ENCODE measurements around the gene SPAST. TPM values are rescaled to one million over a fixed set of nuclear protein-coding genes. Genes with fewer than 3 reads are reported as not detected.

The SPAST gene
- total and polyA plus RNA-seq, 2 of the 13 experiments (the other 11 are each of a cell fraction or from before 2014, with no cell fraction given): 11.5 to 40.4 TPM

DNA sequence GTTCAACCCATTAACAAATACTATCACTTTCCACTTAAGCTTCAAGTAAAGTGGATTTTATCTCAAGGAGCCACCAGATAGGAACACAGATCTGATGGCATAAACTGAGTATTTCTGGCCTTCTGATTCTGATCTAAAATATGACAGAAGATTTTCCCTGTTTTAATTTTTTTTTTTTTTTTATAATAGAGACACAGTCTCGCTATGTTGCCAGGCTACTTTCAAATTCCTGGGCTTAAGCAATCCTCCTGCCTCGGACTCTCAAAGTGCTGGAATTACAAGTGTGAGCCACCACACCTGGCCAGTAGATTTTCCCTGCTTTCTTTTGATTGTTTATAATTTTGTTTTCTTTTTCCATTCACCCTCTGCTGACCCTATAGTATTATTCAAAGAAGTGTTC, 65.7 kb downstream of the SPAST start (continued):
- TF ChIP-seq GATAD2A (CRISPR knock-in tag; IDR thresholded peaks at IDR 0.05): no peak
- TF ChIP-seq GTF3A (CRISPR knock-in tag; conservative IDR thresholded peaks at IDR 0.05): no peak
- no peak for TF ChIP-seq REXO4 (CRISPR knock-in tag; IDR thresholded peaks at IDR 0.05; ENCODE audit: borderline replicate concordance)
- TF ChIP-seq, protein P1, sequence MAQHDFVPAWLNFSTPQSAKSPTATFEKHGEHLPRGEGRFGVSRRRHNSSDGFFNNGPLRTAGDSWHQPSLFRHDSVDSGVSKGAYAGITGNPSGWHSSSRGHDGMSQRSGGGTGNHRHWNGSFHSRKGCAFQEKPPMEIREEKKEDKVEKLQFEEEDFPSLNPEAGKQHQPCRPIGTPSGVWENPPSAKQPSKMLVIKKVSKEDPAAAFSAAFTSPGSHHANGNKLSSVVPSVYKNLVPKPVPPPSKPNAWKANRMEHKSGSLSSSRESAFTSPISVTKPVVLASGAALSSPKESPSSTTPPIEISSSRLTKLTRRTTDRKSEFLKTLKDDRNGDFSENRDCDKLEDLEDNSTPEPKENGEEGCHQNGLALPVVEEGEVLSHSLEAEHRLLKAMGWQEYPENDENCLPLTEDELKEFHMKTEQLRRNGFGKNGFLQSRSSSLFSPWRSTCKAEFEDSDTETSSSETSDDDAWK (CRISPR knock-in tag; IDR thresholded peaks at IDR 0.05): no peak
- TF ChIP-seq, protein P2, sequence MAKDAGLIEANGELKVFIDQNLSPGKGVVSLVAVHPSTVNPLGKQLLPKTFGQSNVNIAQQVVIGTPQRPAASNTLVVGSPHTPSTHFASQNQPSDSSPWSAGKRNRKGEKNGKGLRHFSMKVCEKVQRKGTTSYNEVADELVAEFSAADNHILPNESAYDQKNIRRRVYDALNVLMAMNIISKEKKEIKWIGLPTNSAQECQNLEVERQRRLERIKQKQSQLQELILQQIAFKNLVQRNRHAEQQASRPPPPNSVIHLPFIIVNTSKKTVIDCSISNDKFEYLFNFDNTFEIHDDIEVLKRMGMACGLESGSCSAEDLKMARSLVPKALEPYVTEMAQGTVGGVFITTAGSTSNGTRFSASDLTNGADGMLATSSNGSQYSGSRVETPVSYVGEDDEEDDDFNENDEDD (CRISPR knock-in tag; IDR thresholded peaks at IDR 0.05; ENCODE audit: borderline replicate concordance): no peak

DNA sequence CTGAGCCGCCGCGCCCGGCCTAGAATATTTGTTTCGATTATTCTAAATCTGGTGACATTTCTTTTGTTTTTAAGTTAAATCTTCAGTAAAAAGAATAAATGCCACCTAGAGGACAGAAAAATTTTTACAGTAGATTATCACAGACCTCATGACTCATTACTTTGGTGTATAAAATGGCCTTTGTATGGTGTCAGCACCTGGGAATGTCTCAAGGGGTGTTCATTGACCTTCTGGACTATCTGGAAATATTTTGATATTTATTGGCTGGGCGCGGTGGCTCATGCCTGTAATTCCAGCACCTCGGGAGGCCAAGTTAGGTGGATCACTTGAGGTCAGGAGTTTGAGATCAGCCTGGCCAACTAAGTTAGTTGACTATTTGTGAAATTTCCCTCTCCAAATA, 72.1 kb downstream of the SPAST start:
- Histone ChIP-seq H3K27me3 (ENCODE audit: control insufficient read depth in 1 of 2, insufficient read depth in 2 of 2, low read length in 2 of 2) (no peaks in the 10 kb centered on the region), H3K4me1 (ENCODE audit: insufficient read depth, low read length) (no peaks in the 10 kb centered on the region), H3K4me3 (replicated peaks in 1 of 3; ENCODE audit: insufficient read depth in 1 of 3, low read depth in 2 of 3, low read length in 3 of 3) (no peak overlapping the region), H2AFZ (ENCODE audit: low read length) (no peak overlapping the region), H3K36me3 (replicated peaks in 1 of 2; ENCODE audit: control insufficient read depth in 1 of 2, insufficient read depth in 2 of 2, low read length in 2 of 2) (peaks cover 0 to 59% of the 10 kb centered on the region in 2 experiments), H3K9ac (ENCODE audit: insufficient read depth, low read depth, low read length) (no peak overlapping the region), H3K27ac (ENCODE audit: extremely low read length, insufficient read depth, low read length) (no peak overlapping the region), H3K9me3 (ENCODE audit: low read length) (no peaks in the 10 kb centered on the region), H3K79me2 (ENCODE audit: insufficient read depth, low read length) (no peaks in the 10 kb centered on the region), H3K4me2 (ENCODE audit: low read depth, low read length) (no peak overlapping the region), H4K20me1 (ENCODE audit: insufficient read depth, low read length) (no peaks in the 10 kb centered on the region)
- BruUV-seq (replicated peaks): no TSS peak
- CTCF ChIA-PET (ENCODE audit: low intra/inter-chr PET ratio, low total read pairs): interaction anchor here (1.2 kb wide), 1 partner anchor 460 kb away, joined by 3 read pairs; no protein-coding TSS in a partner anchor
- ATAC-seq (peak; percentile 88; the same call in 2 of the 3 replicates), FAIRE-seq (no peak), DNase-seq (ENCODE audit: low spot score) (peak; percentile 68)
- 91% methylated on average over 8 of the region's 8 CpGs for WGBS (ENCODE audit: low lambda C conversion rate)
- POLR2A ChIA-PET: no interaction called here
- intact Hi-C loops (cut with micrococcal nuclease; ENCODE audit: unreplicated experiment) (loop anchor here (1.0 kb wide), 1 partner anchor 249 kb away; no protein-coding TSS in a partner anchor), in situ Hi-C loops (cut with HindIII; ENCODE audit: extremely low pct_ligation_motif_present, low pct_unique_long_range_greater_than_20kb) (loop anchor here (25.0 kb wide), 1 partner anchor 448 kb away; no protein-coding TSS in a partner anchor)
- TF ChIP-seq ZNF264 (CRISPR knock-in tag; IDR thresholded peaks at IDR 0.05): no peak
- no peak for TF ChIP-seq ZNF34 (CRISPR knock-in tag; IDR thresholded peaks at IDR 0.05; ENCODE audit: borderline replicate concordance)
- no peak for TF ChIP-seq ADNP (CRISPR knock-in tag; IDR thresholded peaks at IDR 0.05)
- 0 out of 2 replicates have a peak, but pooled peaks have one; percentile 13 for TF ChIP-seq RAD21 (CRISPR knock-in tag; IDR thresholded peaks at IDR 0.05)
- TF ChIP-seq, protein P3, sequence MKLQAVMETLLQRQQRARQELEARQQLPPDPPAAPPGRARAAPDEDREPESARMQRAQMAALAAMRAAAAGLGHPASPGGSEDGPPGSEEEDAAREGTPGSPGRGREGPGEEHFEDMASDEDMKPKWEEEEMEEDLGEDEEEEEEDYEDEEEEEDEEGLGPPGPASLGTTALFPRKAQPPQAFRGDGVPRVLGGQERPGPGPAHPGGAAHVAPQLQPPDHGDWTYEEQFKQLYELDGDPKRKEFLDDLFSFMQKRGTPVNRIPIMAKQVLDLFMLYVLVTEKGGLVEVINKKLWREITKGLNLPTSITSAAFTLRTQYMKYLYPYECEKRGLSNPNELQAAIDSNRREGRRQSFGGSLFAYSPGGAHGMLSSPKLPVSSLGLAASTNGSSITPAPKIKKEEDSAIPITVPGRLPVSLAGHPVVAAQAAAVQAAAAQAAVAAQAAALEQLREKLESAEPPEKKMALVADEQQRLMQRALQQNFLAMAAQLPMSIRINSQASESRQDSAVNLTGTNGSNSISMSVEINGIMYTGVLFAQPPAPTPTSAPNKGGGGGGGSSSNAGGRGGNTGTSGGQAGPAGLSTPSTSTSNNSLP (IDR thresholded peaks at IDR 0.05; ENCODE audit: low read depth, low read length): peak; percentile 47; the same call in 1 of the 2 replicates
- TF ChIP-seq RFX1 (IDR thresholded peaks at IDR 0.05): no peak
- TF ChIP-seq, protein P4, sequence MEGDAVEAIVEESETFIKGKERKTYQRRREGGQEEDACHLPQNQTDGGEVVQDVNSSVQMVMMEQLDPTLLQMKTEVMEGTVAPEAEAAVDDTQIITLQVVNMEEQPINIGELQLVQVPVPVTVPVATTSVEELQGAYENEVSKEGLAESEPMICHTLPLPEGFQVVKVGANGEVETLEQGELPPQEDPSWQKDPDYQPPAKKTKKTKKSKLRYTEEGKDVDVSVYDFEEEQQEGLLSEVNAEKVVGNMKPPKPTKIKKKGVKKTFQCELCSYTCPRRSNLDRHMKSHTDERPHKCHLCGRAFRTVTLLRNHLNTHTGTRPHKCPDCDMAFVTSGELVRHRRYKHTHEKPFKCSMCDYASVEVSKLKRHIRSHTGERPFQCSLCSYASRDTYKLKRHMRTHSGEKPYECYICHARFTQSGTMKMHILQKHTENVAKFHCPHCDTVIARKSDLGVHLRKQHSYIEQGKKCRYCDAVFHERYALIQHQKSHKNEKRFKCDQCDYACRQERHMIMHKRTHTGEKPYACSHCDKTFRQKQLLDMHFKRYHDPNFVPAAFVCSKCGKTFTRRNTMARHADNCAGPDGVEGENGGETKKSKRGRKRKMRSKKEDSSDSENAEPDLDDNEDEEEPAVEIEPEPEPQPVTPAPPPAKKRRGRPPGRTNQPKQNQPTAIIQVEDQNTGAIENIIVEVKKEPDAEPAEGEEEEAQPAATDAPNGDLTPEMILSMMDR (CRISPR knock-in tag; IDR thresholded peaks at IDR 0.05): peak; percentile 25; the same call in 1 of the 2 replicates
- TF ChIP-seq ZNF614 (CRISPR knock-in tag; IDR thresholded peaks at IDR 0.05; ENCODE audit: borderline replicate concordance): no peak
- TF ChIP-seq SATB2 (CRISPR knock-in tag; IDR thresholded peaks at IDR 0.05): no peak
- no peak for TF ChIP-seq MATR3 (CRISPR knock-in tag; IDR thresholded peaks at IDR 0.05)
- TF ChIP-seq, protein P5, sequence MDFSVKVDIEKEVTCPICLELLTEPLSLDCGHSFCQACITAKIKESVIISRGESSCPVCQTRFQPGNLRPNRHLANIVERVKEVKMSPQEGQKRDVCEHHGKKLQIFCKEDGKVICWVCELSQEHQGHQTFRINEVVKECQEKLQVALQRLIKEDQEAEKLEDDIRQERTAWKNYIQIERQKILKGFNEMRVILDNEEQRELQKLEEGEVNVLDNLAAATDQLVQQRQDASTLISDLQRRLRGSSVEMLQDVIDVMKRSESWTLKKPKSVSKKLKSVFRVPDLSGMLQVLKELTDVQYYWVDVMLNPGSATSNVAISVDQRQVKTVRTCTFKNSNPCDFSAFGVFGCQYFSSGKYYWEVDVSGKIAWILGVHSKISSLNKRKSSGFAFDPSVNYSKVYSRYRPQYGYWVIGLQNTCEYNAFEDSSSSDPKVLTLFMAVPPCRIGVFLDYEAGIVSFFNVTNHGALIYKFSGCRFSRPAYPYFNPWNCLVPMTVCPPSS (IDR thresholded peaks at IDR 0.05): no peak
- TF ChIP-seq PTBP1 (IDR thresholded peaks at IDR 0.05; ENCODE audit: low read depth, low read length, poor library complexity, severe bottlenecking): no peak
- TF ChIP-seq ZNF589 (CRISPR knock-in tag; conservative IDR thresholded peaks at IDR 0.05): no peak

Data from HepG2 (cell line).